ENCODE results near the gene PTPRJ. TPM values are rescaled to one million over a fixed set of nuclear protein-coding genes. Genes with fewer than 3 reads are reported as not detected.

PTPRJ gene
- total RNA-seq, 1 experiment from 2014 or later = 10.5 TPM

DNA sequence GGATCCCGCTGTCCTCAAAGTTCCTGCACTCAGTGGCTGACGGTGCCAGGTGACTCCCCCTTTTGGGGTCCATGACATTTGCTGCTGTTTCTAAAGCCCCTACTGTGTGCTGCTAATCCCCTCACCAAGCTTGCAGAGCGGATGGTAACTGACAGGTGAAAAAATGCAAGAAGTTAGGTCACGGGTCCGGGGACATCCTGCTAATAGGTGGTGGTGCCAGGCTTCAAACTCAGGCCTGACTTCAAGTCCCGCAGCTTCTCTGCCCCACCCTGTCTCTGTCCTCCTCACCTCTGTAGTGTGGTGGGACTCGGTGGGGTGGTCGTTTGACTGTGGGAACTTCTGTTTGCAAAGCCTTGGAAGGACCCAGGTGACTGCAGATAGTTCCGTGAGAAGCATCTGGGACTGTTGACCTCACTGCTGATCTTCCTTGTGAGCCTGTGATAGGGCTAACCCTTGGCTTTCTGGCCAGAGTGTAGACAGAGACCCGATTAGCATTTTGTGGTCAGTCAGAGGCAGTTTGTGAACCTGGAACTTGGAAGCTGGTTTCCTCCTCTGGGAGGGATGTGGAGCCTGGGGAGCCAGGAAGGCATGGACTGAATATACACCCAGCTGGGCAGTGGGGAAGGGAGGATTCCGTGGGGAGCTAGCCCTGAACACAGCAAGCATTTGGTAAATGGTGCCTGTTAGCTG, 120.8 kb downstream of the PTPRJ start:
- CTCF ChIA-PET = no interaction called here
- peaks cover 27% of the 10 kb centered on the region for H3K4me1 ChIP-seq (ENCODE audit: insufficient read depth, low read length)
- no peak overlapping the region for H3K9ac ChIP-seq (ENCODE audit: low read length)
- H3K4me2 ChIP-seq (ENCODE audit: low read length) = no peak overlapping the region
- no peak overlapping the region for H3K27ac ChIP-seq (ENCODE audit: low read length)
- BruUV-seq (replicated peaks) = no TSS peak
- DNase-seq (no peak), ATAC-seq (no peak)
- H3K36me3 ChIP-seq (ENCODE audit: low read depth, low read length) = no peaks in the 10 kb centered on the region
- H3K4me3 ChIP-seq (ENCODE audit: low read length) = no peak overlapping the region
- intact Hi-C loops (cut with micrococcal nuclease) = no loop called here
- no peaks in the 10 kb centered on the region for H3F3A ChIP-seq (ENCODE audit: low read length, unreplicated experiment)
- POLR2A ChIA-PET (ENCODE audit: unreplicated experiment) = no interaction called here
- H3K79me2 ChIP-seq (ENCODE audit: low read length) = peaks cover 64% of the 10 kb centered on the region
- H2AFZ ChIP-seq (ENCODE audit: low read length) = no peak overlapping the region
- no peaks in the 10 kb centered on the region for H3K9me3 ChIP-seq (ENCODE audit: low read length)
- no peaks in the 10 kb centered on the region for H4K20me1 ChIP-seq (ENCODE audit: low read length)
- H3K9me2 ChIP-seq (replicated peaks; ENCODE audit: low read length) = no peaks in the 10 kb centered on the region
- TF ChIP-seq EZH2 (IDR thresholded peaks at IDR 0.05; ENCODE audit: low read length, unreplicated experiment) (no peak), EZH2phosphoT487 (IDR thresholded peaks at IDR 0.05; ENCODE audit: borderline replicate concordance, low read length) (no peak)
- TF ChIP-seq, protein P1, sequence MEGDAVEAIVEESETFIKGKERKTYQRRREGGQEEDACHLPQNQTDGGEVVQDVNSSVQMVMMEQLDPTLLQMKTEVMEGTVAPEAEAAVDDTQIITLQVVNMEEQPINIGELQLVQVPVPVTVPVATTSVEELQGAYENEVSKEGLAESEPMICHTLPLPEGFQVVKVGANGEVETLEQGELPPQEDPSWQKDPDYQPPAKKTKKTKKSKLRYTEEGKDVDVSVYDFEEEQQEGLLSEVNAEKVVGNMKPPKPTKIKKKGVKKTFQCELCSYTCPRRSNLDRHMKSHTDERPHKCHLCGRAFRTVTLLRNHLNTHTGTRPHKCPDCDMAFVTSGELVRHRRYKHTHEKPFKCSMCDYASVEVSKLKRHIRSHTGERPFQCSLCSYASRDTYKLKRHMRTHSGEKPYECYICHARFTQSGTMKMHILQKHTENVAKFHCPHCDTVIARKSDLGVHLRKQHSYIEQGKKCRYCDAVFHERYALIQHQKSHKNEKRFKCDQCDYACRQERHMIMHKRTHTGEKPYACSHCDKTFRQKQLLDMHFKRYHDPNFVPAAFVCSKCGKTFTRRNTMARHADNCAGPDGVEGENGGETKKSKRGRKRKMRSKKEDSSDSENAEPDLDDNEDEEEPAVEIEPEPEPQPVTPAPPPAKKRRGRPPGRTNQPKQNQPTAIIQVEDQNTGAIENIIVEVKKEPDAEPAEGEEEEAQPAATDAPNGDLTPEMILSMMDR (conservative IDR thresholded peaks at IDR 0.05; ENCODE audit: low read depth, low read length) = no peak
- no peaks in the 10 kb centered on the region for H3K27me3 ChIP-seq (ENCODE audit: low read length)

DNA sequence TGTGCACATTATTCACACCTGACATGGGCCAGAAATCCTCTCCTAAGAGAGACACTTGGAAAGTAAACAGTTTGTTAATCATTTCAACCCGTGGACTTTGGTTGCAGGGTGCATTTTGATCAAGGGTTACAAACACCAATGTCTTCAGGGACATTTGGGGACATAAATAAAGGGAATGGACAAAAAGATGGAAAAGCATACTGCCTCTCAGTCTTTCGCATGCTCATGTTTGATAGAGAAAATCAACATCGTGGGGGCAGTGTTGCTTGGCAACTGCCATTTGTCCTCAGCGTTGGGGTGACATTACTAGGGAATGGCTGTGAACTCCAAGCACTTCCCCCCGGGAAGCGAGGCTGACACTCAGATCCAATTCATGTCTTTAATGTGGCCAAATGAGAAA, 121.6 kb downstream of the PTPRJ start:
- BruUV-seq (replicated peaks) = no TSS peak
- Histone ChIP-seq H3K36me3 (ENCODE audit: low read depth, low read length) (no peaks in the 10 kb centered on the region), H3K4me3 (ENCODE audit: low read length) (no peak overlapping the region), H3K4me1 (ENCODE audit: insufficient read depth, low read length) (peaks cover 21% of the 10 kb centered on the region), H3K9me2 (replicated peaks; ENCODE audit: low read length) (no peaks in the 10 kb centered on the region), H2AFZ (ENCODE audit: low read length) (no peak overlapping the region), H3K79me2 (ENCODE audit: low read length) (peaks cover 58% of the 10 kb centered on the region), H3K9ac (ENCODE audit: low read length) (no peak overlapping the region), H3F3A (ENCODE audit: low read length, unreplicated experiment) (no peaks in the 10 kb centered on the region), H3K27me3 (ENCODE audit: low read length) (no peaks in the 10 kb centered on the region), H3K4me2 (ENCODE audit: low read length) (no peak overlapping the region), H4K20me1 (ENCODE audit: low read length) (no peaks in the 10 kb centered on the region), H3K9me3 (ENCODE audit: low read length) (no peaks in the 10 kb centered on the region), H3K27ac (ENCODE audit: low read length) (no peak overlapping the region)
- intact Hi-C loops (cut with micrococcal nuclease) = no loop called here
- TF ChIP-seq, protein P1 (conservative IDR thresholded peaks at IDR 0.05; ENCODE audit: low read depth, low read length) = no peak
- TF ChIP-seq EZH2 (IDR thresholded peaks at IDR 0.05; ENCODE audit: low read length, unreplicated experiment) = no peak
- TF ChIP-seq EZH2phosphoT487 (IDR thresholded peaks at IDR 0.05; ENCODE audit: borderline replicate concordance, low read length) = no peak
- ChIA-PET POLR2A (ENCODE audit: unreplicated experiment) (no interaction called here), CTCF (no interaction called here)
- DNase-seq (no peak), ATAC-seq (no peak)
